Neural crest cell (in vitro differentiated cells): Measurements from ENCODE around the gene KRTAP1-5. TPM values are rescaled to one million over a fixed set of nuclear protein-coding genes. Genes with fewer than 3 reads are reported as not detected.
"Not testable (repeated sequence)": the region's sequence is repeated elsewhere in the genome, so short reads cannot be mapped to it uniquely, and the experiment has no call there.

Source experiments
- DNase-seq: peaks from one replicate; pipeline ENCODE4 v3.0.0; 2021; ENCODE audit warnings: low read depth, mixed read lengths, low spot score
- H3K27ac Mint-ChIP-seq: one replicate; pipeline ENCODE4 v1.8.0; 2021; ENCODE audit warnings: mild to moderate bottlenecking, mixed read lengths; ENCODE audit not compliant: unreplicated experiment
- H3K27me3 Mint-ChIP-seq: 2 replicates; pipeline ENCODE4 v1.8.0; 2021; ENCODE audit warnings: low read depth, mild to moderate bottlenecking, mixed read lengths
- H3K36me3 Mint-ChIP-seq: 2 replicates; pipeline ENCODE4 v1.8.0; 2021; ENCODE audit warnings: low read depth, mild to moderate bottlenecking, mixed read lengths
- H3K4me1 Mint-ChIP-seq: 2 replicates; pipeline ENCODE4 v1.8.0; 2021; ENCODE audit warnings: mixed read lengths
- H3K4me3 Mint-ChIP-seq: one replicate; pipeline ENCODE4 v1.8.0; 2021; ENCODE audit warnings: mild to moderate bottlenecking, mixed read lengths
- H3K9me3 Mint-ChIP-seq: 2 replicates; pipeline ENCODE4 v1.8.0; 2021; ENCODE audit warnings: mixed read lengths
- CTCF ChIP-seq: fragments of 200-600 bp; sonication (generic); conservative IDR thresholded peaks from 2 replicates; pipeline ENCODE4 v1.5.0; 2021; ENCODE audit warnings: antibody characterized with exemption, mild to moderate bottlenecking
- total RNA-seq: library from RNA; stranded (reverse); gene quantifications from 2 replicates; pipeline ENCODE4 v1.2.1, GENCODE V29; 2021

KRTAP1-5 gene
- total RNA-seq, 1 donor from 2014 or later: not detected

- Mint-ChIP-seq H3K27ac (no peak overlapping the region), H3K36me3 (no peaks in the 10 kb centered on the region), H3K9me3 (peaks cover 3% of the 10 kb centered on the region), H3K4me3 (no peak overlapping the region), H3K27me3 (no peaks in the 10 kb centered on the region), H3K4me1 (no peaks in the 10 kb centered on the region)
- no peak for TF ChIP-seq CTCF
- no peak for DNase-seq
Measured at GRCh38 chr17:41037853-41038350, 10.9 kb upstream of the KRTAP1-5 start.

DNA sequence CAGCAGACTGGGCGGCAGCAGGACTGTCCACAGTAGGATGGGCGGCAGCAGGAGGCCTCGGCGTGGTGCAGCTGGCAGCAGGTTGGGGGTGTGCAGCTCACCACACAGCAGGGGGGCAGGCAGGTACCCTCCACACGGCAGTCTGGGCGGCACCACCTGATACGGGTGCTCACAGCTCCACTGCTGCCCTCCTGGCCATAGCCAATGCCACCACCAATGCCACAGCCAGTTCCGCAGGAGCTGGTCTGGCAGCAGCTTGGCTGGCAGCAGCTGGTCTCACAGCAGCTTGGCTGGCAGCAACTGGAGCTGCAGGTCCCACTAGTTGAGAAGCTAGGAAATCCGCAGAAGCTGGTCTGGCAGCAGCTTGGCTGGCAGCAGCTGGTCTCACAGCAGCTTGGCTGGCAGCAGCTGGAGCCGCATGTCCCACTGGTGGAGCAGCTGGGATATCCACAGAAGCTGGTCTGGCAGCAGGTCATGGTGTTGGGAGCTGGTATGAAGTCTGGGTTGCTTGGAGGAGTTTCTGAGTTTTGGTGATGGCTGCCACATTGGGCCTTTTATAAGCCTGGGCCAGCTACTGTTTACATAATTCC lies 7.4 kb upstream of the KRTAP1-5 start, which contains the start of gene KRTAP1-3:
Gene KRTAP1-3, minus strand, starts transcription at position 529 of the 590 bp plus-strand sequence. Its CDS starts 53 bp downstream, at position 476.
- H3K27me3 Mint-ChIP-seq, H3K4me3 Mint-ChIP-seq, H3K4me1 Mint-ChIP-seq, H3K36me3 Mint-ChIP-seq, DNase-seq, H3K9me3 Mint-ChIP-seq: not testable (repeated sequence)
- H3K27ac Mint-ChIP-seq: peak within 1 kb of the TSS; percentile 57

DNA sequence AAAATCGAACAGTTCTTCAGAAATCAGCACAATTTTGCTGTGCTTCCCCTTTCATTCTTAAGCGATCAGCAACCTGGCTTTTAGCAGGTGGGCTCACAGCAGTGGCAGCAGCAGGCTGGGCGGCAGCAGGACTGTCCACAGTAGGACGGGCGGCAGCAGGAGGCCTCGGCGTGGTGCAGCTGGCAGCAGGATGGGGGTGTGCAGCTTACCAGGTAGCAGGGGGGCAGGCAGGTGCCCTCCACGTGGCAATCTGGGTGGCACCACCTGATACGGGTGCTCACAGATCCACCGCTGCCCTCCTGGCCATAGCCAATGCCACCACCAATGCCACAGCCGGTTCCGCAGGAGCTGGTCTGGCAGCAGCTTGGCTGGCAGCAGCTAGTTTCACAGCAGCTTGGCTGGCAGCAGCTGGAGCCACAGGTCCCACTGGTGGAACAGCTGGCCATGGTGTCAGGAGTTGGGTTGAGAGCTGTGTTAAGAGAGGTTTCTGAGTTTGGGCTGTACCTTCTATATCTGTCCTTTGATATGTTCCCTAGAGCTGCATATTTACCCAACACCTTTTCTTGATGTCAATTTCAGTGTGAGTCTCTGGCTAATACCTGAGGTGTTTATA lies 2.7 kb upstream of the KRTAP1-5 start, which contains the start of gene KRTAP1-4:
Gene KRTAP1-4, minus strand, starts transcription at position 563 of the 613 bp plus-strand sequence. Its CDS starts 117 bp downstream, at position 446.
- DNase-seq: no peak
- Mint-ChIP-seq H3K36me3 (no peaks in the 10 kb centered on the region), H3K27ac (no peak within 1 kb of the TSS), H3K27me3 (peaks cover 9% of the 10 kb centered on the region), H3K9me3 (no peaks in the 10 kb centered on the region), H3K4me3 (no peak within 1 kb of the TSS), H3K4me1 (no peaks in the 10 kb centered on the region)
- no peak for TF ChIP-seq CTCF

- H3K9me3 Mint-ChIP-seq: peaks cover 6% of the 10 kb centered on the region
- H3K36me3 Mint-ChIP-seq: no peaks in the 10 kb centered on the region
- H3K4me3 Mint-ChIP-seq: no peak overlapping the region
- DNase-seq: no peak
- H3K4me1 Mint-ChIP-seq: no peaks in the 10 kb centered on the region
- peaks cover 4% of the 10 kb centered on the region for H3K27me3 Mint-ChIP-seq
- no peak for TF ChIP-seq CTCF
- H3K27ac Mint-ChIP-seq: no peak overlapping the region
Measured at GRCh38 chr17:41024697-41025096, 2.3 kb downstream of the KRTAP1-5 start.

DNA sequence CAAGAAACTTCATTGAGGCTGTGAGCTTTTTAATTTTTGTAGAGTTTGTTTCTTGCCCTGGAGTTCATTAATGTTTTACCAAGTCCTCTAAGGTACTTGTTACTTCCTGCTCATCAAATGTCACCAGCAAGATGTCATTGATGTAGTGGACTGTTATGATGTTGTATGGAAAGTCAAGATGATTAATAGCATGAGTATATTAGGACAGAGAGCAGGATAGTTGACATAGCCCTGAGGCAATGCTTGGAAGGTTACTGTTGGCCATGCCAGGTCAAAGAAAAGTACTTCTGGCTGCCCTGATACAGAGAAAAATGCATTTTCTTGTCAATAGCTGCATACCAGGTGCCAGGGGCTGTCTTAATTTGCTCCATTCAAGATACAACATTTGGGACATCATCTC lies 6.7 kb downstream of the KRTAP1-5 start:
- TF ChIP-seq CTCF: no peak
- Mint-ChIP-seq H3K9me3 (peaks cover 6% of the 10 kb centered on the region), H3K27me3 (peaks cover 3% of the 10 kb centered on the region), H3K4me1 (peaks cover 5% of the 10 kb centered on the region), H3K36me3 (no peaks in the 10 kb centered on the region), H3K27ac (no peak overlapping the region), H3K4me3 (no peak overlapping the region)
- DNase-seq: no peak

DNA sequence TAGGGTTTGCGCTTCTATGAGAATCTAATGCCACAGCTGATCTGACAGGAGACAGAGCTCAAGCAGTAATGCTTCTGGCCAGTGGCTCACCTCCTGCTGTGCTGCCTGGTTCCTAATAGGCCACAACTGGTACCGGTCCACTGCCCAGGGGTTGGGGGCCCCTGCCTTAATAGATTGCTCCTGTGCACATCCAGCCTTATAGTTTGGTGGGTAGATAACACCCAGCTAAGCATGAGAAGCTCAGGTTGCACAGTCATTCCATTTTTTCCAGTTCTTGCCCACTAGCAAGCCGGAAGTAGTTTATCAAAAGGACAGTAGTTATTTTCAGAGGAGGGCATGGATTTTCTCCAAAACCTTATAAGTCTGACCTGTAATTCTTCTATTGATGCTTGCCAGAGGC lies 7.6 kb downstream of the KRTAP1-5 start:
- Mint-ChIP-seq H3K27ac (no peak overlapping the region), H3K9me3 (peaks cover 6% of the 10 kb centered on the region), H3K36me3 (no peaks in the 10 kb centered on the region), H3K4me3 (no peak overlapping the region), H3K27me3 (no peaks in the 10 kb centered on the region), H3K4me1 (peaks cover 5% of the 10 kb centered on the region)
- no peak for DNase-seq
- no peak for TF ChIP-seq CTCF
